ENCODE data around the gene TMEM248. TPM values are rescaled to one million over a fixed set of nuclear protein-coding genes. Genes with fewer than 3 reads are reported as not detected.
A peak's percentile ranks its signal among the peaks of the same experiment; 100 is the strongest.
"Not testable (repeated sequence)": the region's sequence is repeated elsewhere in the genome, so short reads cannot be mapped to it uniquely, and the experiment has no call there.

The TMEM248 gene
- total RNA-seq, 2 donors from 2014 or later: 67.4 to 85.7 TPM

DNA sequence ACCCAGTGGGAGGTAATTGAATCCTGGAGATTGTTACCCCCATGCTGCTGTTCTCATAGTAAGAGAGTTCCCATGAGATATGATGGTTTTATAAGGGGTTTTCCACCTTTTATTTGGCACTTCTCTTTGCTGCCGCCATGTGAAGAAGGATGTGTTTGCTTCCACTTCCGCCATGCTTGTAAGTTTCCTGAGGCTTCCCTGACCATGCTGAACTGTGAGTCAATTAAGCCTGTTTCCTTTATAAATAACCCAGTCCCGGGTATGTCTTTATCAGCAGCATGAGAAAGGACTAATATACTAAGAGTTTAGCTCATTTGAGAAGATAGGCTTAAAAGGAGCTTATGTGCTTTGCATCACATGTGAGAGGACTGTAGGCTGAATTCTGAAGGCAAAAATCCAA is 29.3 kb downstream of the TMEM248 start:
- ATAC-seq (replicated peaks): no peak
- H3K4me1 Mint-ChIP-seq: peaks cover 4% of the 10 kb centered on the region
- H3K9me3 Mint-ChIP-seq: no peaks in the 10 kb centered on the region
- no peak overlapping the region for H3K27ac Mint-ChIP-seq
- H3K27me3 Mint-ChIP-seq: no peaks in the 10 kb centered on the region
- H3K36me3 Mint-ChIP-seq (ENCODE audit: low read depth): peaks cover 89% of the 10 kb centered on the region
- H3K4me3 Mint-ChIP-seq: no peak overlapping the region

DNA sequence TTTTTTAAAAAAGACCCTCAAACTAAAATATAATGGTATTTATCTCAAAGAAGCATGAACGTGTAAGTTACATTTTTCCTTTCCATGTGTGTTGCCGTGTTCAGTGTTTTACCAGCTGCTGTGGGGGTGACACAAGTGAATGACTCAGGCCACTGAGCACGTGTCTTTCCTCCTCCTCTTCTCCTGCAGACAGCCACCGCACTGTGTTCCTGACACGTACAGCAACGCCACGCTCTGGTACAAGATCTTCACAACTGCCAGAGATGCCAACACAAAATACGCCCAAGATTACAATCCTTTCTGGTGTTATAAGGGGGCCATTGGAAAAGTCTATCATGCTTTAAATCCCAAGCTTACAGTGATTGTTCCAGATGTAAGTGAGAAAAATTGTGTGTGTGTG is 29.7 kb downstream of the TMEM248 start:
- Mint-ChIP-seq H3K4me1 (peaks cover 4% of the 10 kb centered on the region), H3K27ac (no peak overlapping the region), H3K9me3 (no peaks in the 10 kb centered on the region), H3K27me3 (no peaks in the 10 kb centered on the region), H3K36me3 (ENCODE audit: low read depth) (peaks cover 89% of the 10 kb centered on the region), H3K4me3 (no peak overlapping the region)
- no peak for ATAC-seq (replicated peaks)

DNA sequence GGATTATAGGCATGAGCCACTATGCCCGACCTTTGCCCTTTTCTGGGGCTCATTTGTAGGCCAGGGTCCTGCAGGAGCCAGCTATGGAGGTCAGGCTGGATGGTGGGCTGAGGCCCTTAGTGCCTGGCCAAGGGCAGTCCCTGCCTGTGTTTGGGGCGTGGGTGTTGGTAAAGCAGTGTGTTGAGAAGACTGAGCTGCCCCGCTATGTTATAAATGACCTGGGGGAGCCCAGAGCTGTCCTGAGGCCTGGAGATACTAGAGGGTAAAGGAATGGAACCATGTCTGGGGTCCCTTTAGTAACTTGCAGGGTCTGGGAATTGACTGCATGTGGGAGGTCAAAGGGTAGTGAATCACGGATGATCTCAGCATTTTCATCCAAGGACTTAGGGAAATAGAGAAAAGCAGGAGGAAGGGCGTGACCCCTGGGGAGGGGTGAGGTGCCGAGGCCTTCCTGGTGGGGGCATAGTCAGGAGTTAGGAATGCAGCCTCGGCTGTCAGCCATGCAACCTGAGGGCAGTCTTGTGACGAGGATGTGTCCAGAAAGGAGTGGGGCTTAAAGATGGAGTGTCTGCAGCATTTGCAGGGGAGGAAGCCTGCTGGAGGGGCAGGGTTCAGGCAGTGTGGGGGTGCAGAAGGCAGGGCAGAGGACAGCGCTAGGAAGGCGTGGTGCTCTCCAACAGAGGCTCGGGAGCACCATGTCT is 31.5 kb downstream of the TMEM248 start:
- no peak for ATAC-seq (replicated peaks)
- Mint-ChIP-seq H3K9me3 (no peaks in the 10 kb centered on the region), H3K36me3 (ENCODE audit: low read depth) (peaks cover 94% of the 10 kb centered on the region), H3K27ac (peak overlapping the region; percentile 61), H3K4me1 (peaks cover 4% of the 10 kb centered on the region), H3K4me3 (no peak overlapping the region), H3K27me3 (no peaks in the 10 kb centered on the region)

DNA sequence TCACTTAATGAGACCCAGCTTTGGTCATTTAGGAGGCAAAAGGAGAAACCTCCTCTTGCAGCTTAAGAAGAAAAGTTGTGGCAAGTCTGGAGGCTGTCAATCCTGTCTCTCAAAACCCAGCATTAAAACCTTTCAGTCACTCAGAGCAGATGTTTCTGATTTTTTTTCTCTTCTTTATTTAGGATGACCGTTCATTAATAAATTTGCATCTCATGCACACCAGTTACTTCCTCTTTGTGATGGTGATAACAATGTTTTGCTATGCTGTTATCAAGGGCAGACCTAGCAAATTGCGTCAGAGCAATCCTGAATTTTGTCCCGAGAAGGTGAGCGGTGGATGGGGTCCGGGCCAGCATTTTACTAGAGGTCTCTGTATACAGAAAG is 32.0 kb downstream of the TMEM248 start:
- peaks cover 95% of the 10 kb centered on the region for H3K36me3 Mint-ChIP-seq (ENCODE audit: low read depth)
- H3K9me3 Mint-ChIP-seq: no peaks in the 10 kb centered on the region
- peaks cover 4% of the 10 kb centered on the region for H3K4me1 Mint-ChIP-seq
- ATAC-seq (replicated peaks): no peak
- H3K4me3 Mint-ChIP-seq: no peak overlapping the region
- H3K27me3 Mint-ChIP-seq: no peaks in the 10 kb centered on the region
- H3K27ac Mint-ChIP-seq: peak overlapping the region; percentile 61

DNA sequence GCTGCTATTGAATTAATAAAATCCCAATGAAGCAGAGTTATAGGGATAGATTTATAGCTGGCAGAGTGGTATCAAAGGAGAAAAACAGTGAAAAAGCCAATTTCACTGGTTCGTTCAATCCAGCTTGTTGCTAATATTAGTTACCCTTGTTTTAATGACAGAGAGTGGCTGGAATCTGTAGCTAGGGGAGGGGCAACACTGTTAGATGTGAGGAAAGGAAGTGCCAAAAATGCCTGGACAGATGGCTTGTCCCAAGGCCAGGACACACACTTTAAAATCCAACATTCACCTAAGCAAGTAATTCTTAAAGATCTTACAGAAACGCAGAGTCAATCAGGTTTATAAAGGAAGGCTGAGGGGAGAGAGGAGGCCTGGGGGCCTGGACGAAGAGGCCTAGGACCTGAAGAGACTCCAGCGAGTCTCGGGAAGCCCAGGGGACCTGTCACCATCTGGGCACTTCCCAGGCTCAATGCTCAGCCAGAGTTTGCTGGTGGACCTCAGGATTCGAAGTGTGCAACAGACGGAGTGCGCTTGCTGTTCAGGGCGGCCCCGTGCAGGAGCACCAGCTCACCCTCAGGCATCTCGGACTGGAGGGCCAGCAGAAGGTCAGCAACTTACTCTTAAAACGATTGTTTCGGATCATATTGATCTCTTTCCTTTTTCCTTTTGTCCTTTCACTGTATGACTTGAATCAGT is 36.7 kb downstream of the TMEM248 start:
- Mint-ChIP-seq H3K27ac (peak overlapping the region; percentile 28), H3K4me3 (no peak overlapping the region), H3K9me3 (no peaks in the 10 kb centered on the region), H3K27me3 (no peaks in the 10 kb centered on the region), H3K4me1 (no peaks in the 10 kb centered on the region), H3K36me3 (ENCODE audit: low read depth) (peaks cover 80% of the 10 kb centered on the region)
- ATAC-seq (replicated peaks): no peak

DNA sequence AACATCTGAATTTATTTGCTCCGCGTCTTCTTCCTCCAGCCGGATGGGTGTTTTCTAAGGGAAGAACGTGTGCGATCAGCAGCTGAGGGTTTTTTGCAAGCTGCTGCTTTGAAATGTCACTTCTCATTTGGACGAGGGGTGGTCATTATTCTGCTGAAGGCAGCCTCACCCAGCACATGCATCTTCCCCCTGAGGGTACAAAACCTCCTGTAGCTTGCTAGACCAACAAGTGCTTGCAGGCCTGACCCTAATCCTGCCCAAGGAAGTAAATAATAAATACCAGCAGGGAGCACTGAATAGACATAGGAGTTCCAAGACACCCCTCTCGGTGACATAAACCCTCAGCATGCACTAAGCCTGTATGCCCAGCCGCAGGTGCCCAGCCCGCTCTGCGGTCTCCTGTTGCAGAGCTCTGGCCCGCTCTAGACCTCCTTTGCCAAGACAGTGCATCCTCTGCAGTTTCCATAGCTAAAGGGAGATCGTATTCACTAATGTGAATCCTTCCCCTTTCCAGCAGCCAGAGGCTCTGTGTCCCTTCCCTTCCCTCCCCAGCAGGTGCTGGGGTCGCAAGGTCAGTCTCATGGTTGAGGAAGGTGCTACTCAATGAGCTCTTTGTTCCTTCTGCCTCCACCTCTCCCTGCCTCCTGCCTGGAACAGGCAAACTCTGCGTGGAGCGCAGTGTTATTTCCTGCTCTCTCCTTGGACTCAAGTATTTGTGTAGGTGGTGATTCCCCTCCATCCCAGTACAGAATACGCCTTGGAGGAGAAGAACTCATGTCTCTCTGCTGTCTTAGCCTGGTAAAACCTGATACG is 37.7 kb downstream of the TMEM248 start:
- H3K4me3 Mint-ChIP-seq: no peak overlapping the region
- no peaks in the 10 kb centered on the region for H3K27me3 Mint-ChIP-seq
- ATAC-seq (replicated peaks): no peak
- no peaks in the 10 kb centered on the region for H3K9me3 Mint-ChIP-seq
- H3K27ac Mint-ChIP-seq: no peak overlapping the region
- peaks cover 70% of the 10 kb centered on the region for H3K36me3 Mint-ChIP-seq (ENCODE audit: low read depth)
- no peaks in the 10 kb centered on the region for H3K4me1 Mint-ChIP-seq

DNA sequence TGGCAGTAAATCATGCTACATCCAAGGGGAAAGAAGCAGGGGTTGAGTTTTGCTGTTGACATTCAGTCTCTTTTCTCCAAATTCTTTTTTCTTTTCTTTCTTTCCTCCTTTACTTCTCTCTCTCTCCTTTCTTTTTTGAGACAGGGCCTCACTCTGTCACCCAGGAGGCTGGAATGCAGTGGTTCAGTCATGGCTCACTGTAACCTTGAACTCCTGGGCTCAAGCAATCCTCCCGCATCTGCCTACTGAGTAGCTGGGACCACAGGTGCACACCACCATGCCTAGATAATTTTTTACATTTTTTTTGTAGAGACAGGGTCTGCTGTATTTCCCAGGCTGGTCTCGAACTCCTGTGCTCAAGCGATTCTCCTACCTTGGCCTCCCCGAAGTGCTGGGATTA is 39.2 kb downstream of the TMEM248 start:
- no peak overlapping the region for H3K4me3 Mint-ChIP-seq
- ATAC-seq (replicated peaks): no peak
- H3K36me3 Mint-ChIP-seq (ENCODE audit: low read depth): peaks cover 56% of the 10 kb centered on the region
- H3K9me3 Mint-ChIP-seq: no peaks in the 10 kb centered on the region
- H3K4me1 Mint-ChIP-seq: no peaks in the 10 kb centered on the region
- no peaks in the 10 kb centered on the region for H3K27me3 Mint-ChIP-seq
- peak overlapping the region; percentile 54 for H3K27ac Mint-ChIP-seq

DNA sequence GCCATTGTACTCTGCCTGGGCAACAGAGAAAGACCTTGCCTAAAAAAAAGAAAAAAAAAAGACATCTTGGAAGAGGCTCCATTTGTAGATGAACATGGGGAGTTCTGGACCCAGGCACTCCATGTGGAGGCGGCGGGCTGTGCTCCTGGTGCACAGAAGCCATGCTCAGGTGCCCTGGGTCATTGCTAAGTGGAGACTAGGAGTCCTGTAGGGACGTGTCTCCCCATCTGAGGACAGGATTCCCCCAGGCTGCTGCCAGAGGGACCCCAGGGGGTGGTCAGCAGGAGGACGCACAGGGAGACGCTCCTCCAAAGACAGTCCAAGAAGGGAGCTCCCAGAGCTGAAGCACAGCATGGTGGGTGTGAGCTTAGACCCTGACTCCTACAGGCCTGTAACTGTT is 40.1 kb downstream of the TMEM248 start:
- no peaks in the 10 kb centered on the region for H3K4me1 Mint-ChIP-seq
- H3K4me3 Mint-ChIP-seq: no peak overlapping the region
- H3K9me3 Mint-ChIP-seq: no peaks in the 10 kb centered on the region
- H3K36me3 Mint-ChIP-seq (ENCODE audit: low read depth): peaks cover 47% of the 10 kb centered on the region
- no peak for ATAC-seq (replicated peaks)
- H3K27me3 Mint-ChIP-seq: no peaks in the 10 kb centered on the region
- H3K27ac Mint-ChIP-seq: no peak overlapping the region

DNA sequence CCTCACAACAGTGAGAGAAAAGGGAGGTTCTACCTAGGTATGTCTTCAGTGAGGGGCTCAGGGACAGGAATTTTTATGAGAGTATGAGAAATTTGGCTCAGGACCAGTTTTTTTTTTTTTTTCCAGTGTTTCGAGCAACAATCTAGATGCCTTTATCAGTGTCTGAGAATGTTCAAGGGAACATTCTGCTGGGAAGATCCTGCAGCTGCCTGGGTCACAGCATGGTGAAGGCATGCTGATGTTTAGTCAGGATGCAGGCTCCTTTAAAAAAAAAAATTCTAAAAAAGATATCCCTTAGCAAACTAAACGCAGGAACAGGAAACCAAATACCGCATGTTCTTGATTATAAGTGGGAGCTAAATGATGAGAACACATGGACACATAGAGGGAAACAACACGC is 43.4 kb downstream of the TMEM248 start:
- Mint-ChIP-seq H3K4me1 (no peaks in the 10 kb centered on the region), H3K27ac (no peak overlapping the region), H3K4me3 (no peak overlapping the region), H3K27me3 (no peaks in the 10 kb centered on the region), H3K9me3 (no peaks in the 10 kb centered on the region), H3K36me3 (ENCODE audit: low read depth) (peaks cover 14% of the 10 kb centered on the region)
- no peak for ATAC-seq (replicated peaks)

DNA sequence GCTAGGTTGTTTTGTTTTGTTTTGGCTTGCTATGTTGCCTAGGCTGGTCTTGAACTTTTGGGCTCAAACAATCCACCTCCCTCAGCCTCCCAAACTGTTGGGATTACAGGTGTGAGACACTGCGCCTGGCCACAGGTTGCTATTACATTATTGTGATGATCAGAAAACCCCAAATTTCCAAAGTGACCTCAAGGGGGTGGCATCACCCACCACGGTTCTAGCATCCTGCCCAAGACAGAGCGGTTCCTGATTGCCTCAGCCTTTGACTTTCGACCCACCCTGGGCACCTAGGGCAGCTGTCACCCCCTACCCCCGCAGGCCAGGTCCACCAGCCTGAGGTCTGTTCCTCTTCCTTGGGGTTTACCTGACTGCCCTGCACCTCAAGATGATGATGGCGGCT is 46.0 kb downstream of the TMEM248 start:
- H3K4me3 Mint-ChIP-seq: no peak overlapping the region
- no peaks in the 10 kb centered on the region for H3K4me1 Mint-ChIP-seq
- H3K27me3 Mint-ChIP-seq: no peaks in the 10 kb centered on the region
- no peaks in the 10 kb centered on the region for H3K36me3 Mint-ChIP-seq (ENCODE audit: low read depth)
- H3K9me3 Mint-ChIP-seq: no peaks in the 10 kb centered on the region
- no peak overlapping the region for H3K27ac Mint-ChIP-seq
- no peak for ATAC-seq (replicated peaks)

DNA sequence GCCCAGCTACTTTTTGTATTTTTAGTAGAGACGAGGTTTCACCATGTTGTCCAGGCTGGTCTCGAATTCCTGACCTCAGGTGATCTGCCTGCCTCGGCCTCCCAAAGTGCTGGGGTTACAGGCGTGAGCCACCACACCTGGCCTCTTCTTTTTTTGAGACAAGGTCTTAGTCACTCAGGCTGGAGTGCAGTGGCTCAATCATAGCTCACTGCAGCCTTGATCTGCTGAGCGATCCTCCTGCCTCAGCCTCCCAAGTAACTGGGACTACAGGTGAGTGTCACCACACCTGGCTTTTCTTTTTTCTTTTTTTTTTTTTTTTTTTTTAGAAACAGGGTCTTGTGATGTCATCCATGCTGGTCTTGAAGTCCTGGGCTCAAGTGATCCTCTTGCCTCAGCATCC is 48.0 kb downstream of the TMEM248 start:
- H3K4me1 Mint-ChIP-seq; H3K36me3 Mint-ChIP-seq (ENCODE audit: low read depth); H3K9me3 Mint-ChIP-seq; H3K27me3 Mint-ChIP-seq; H3K4me3 Mint-ChIP-seq; ATAC-seq (replicated peaks); H3K27ac Mint-ChIP-seq: not testable (repeated sequence)

DNA sequence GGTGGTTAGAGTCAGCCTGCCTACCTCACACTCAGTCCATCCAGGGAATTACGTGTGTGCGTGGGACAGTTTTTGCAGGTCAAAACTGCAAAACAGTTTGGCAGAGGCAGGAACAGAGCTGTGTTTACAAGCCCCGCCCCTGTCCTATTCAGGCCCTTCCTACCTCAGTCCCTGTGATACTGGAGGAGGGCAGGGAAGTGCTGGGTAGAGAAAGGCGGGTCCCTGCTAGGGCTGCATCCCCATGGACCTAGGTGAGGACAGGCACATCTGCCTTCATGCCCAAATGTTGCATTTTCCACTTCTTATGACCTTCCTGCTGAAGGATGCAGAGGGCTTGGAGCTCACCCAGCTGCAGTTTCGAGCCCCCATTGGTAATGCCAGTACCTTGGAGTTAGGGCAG is 49.3 kb downstream of the TMEM248 start:
- no peak overlapping the region for H3K4me3 Mint-ChIP-seq
- H3K36me3 Mint-ChIP-seq (ENCODE audit: low read depth): no peaks in the 10 kb centered on the region
- no peaks in the 10 kb centered on the region for H3K27me3 Mint-ChIP-seq
- no peaks in the 10 kb centered on the region for H3K4me1 Mint-ChIP-seq
- no peak for ATAC-seq (replicated peaks)
- no peak overlapping the region for H3K27ac Mint-ChIP-seq
- H3K9me3 Mint-ChIP-seq: no peaks in the 10 kb centered on the region

DNA sequence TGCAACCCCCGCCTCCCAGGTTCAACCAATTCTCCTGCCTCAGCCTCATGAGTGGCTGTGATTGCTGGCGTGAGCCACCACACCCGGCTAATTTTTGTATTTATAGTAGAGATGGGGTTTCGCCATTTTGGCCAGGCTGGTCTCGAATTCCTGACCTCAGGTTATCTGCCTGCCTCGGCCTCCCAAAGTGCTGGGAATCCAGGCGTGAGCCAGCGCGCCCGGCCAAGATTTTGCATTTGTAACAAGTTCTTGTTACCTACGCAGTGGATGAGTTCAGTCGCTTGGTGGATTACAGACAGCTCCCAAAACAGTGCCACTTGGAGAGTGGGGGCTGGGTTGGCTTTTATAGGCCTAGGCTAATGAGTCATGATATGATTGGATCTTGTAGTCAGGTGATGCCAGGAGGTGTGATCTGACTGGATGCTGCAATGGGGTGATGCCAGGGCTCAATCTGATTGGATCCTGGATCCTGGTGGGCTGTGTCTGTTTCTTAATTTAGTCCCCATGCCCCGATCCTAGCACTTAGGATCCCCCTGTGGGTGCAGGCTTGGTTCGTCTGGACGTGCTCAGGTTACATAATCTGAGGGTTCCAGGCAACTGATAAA is 54.1 kb downstream of the TMEM248 start:
- no peak for ATAC-seq (replicated peaks)
- Mint-ChIP-seq H3K36me3 (ENCODE audit: low read depth) (no peaks in the 10 kb centered on the region), H3K9me3 (peaks cover 5% of the 10 kb centered on the region), H3K4me3 (no peak overlapping the region), H3K27me3 (no peaks in the 10 kb centered on the region), H3K27ac (no peak overlapping the region), H3K4me1 (no peaks in the 10 kb centered on the region)

DNA sequence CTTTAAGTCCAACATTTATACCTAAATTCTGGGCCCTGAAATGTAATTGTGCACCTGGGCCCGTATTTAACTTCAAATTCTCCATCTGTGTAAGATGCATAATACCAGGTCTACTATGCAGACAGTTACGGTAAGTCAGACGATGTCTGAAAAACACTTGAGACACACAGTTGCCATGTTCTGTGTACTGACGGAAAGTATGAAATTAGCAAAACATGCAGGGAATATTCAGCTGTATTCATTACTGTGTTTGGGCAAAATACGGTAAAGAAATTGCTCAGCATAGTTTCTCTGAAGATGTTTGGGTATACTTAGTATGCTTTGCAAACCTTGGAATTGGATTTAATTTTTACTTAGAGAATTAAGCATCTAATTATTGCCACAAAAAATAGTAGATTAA is 57.3 kb downstream of the TMEM248 start:
- ATAC-seq (replicated peaks); H3K27me3 Mint-ChIP-seq; H3K4me3 Mint-ChIP-seq; H3K27ac Mint-ChIP-seq; H3K4me1 Mint-ChIP-seq; H3K36me3 Mint-ChIP-seq (ENCODE audit: low read depth): not testable (repeated sequence)
- peaks cover 12% of the 10 kb centered on the region for H3K9me3 Mint-ChIP-seq

Measured in activated T-helper 17 cell treated with anti-CD3 and anti-CD28 coated beads, Interleukin-2, amount 50 U/mL, for 72 hours (primary cell).